GM18499 (cell line): ENCODE data around the gene CACNA1D.

Experiments
- ATAC-seq: cut with Tn5 transposase; IDR thresholded peaks from one replicate; pipeline ENCODE4 v1.9.1; 2021; ENCODE audit warnings: moderate number of reproducible peaks; ENCODE audit not compliant: insufficient read depth, unreplicated experiment

Gene CACNA1D

DNA sequence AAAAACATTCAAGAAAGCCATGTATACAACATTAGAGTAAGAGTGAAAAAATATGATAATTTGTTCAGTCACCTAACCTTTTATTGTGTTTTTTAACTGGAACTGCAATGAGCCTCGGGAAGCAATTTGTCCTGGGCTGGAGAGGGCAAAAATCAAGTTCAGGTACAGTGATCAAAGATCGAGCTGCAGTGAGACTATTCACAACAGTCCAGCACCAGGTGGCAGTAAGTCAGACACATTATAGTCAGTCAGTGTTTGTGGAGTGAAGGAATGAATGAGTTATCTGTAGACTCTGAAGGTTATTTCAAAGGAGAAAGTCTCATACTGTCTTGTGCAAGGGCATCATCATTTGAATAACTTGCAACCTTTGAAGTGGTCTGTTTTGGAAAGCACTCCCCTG is 235.2 kb downstream of the CACNA1D start:
- no peak for ATAC-seq

DNA sequence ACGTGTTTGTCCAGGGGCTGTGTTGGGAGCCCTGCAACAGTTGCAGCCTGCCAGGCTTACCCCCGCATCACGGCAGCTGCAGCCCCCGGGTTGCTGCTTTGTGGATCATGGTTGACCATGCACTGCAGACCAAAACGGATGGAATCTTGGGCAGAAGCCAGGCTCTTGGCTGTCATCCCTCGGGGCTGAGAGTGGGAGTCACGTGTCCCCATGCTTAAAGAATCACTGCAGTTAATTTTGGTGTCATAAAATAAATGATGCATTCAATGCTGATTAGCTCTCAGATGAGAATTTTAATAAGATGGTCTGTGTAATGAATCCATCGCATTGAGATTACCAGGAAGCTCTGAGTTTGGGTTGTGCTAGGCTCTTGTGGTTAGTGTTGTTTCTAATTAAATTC is 236.2 kb downstream of the CACNA1D start:
- no peak for ATAC-seq

DNA sequence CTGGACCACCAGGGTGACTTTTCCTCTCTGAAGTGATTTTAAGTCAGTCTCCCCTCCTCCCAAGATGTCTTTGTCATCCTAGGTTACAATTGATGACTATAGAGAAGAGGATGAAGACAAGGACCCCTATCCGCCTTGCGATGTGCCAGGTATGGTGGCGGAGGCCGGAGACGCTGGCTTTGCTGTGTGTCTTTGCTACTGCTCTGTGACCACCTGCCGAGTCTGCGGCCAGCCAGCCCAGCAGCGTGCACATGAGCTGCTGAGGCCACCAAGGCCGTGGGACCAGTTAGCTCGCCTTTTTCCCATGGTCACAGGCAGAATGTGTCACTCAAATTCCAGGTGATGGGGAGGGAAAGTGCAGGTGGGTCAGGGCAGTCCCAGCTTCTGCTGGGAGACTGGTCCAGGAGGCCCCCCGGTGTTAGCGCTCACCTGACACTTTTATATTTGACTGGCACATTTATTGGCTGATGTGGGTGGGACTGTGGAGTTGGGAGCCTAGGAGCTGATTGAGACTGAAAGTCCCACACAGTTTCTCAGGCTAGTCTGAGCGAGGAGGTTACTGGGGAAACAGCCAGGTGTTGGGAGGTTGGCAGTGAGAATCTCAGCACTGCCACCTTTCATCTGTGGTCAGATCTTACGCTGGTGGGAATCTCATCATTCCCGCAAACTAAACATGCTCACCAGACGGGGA is 237.7 kb downstream of the CACNA1D start:
- ATAC-seq = no peak

DNA sequence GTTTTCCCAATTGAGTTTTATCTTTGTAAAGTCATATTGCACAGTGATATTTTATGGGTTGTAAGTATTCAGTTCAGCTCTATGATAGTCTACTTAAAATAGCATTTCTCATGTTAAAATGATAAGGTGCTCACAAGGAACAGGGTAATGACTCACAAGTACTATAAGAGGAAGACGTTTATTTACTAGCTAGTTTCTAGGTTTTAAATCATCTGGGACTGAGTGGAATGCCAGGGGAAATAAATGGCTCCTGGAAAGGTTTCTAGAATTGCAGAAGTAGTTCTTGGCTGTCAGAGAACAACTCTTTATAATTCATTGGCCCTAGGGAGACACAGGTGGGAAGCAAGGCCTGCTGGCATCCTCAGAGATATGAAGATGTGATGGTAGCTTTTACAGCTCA is 239.0 kb downstream of the CACNA1D start:
- ATAC-seq = no peak

DNA sequence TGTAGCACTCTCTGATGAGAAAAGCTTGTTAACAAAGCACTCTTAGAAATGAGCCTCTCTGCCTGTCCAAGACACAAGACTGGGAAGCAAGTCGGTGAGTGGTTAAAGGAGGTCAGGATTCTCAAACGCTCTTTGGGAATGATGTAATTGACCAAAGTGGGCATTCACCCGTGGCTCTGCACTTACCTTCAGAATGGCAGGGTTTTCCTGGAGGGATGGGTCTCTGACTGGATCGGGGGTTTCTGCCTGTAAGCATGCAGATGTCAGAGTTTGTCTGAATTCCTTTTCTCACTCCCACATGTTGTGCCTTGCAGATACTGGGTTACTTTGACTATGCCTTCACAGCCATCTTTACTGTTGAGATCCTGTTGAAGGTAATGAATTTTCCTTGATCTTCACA is 245.6 kb downstream of the CACNA1D start:
- ATAC-seq = no peak

DNA sequence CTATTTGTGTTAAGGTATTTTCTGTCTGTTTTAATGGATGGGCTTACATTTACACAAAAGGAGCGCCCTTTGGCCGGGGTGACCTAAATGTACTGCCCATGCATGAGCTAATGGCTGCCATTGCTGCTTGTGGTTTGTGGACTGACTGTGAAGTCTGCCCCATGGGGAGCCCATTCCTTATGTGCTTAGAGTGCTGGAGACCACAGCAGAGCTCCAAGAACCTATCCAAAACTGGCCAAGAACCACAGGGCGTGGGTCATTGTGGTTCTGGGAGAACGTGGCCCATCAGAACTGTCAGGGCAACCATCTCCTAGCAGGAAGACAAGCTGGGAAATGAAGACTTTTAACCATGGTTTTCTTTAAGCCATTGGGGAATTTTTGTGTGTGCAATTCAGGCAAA is 246.5 kb downstream of the CACNA1D start:
- ATAC-seq = no peak

DNA sequence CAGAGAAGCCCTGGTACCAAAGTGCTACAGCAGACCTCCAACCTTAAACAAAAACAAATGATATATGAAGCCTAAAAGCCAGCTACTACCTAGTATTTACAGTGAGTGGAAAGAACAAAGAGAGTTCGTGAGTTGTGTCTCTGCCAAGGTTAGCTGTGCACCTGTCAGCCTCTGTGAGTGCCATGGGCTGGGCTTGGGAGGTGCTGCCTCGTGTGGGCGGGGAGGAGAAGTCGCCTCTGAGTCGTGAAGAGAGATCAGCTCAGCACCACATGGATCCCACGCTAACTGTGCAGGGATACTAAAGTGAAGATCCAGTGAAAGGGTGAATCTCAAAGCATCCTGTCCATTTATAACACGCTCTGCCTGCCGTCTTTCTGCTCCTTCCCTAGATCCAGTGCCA is 249.9 kb downstream of the CACNA1D start:
- no peak for ATAC-seq

DNA sequence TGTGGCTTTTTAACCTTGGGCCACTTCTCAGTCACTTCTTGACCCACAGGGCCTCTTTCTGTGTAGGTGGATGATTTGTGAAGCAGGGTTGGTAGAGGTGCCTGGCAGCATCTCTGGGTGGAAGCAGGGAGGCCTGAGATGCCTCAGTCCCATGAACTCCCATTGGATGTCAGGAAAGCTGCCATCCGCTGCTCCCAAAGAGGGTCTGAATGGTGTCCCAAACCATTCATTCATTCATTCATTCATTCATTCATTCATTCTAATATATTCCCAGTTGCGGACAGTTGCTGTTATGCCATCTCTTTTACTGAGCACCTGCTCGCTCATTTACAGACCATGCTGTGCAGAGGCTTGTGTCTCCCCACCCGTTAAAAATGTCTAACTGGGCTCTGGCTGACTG is 253.1 kb downstream of the CACNA1D start:
- ATAC-seq = no peak

DNA sequence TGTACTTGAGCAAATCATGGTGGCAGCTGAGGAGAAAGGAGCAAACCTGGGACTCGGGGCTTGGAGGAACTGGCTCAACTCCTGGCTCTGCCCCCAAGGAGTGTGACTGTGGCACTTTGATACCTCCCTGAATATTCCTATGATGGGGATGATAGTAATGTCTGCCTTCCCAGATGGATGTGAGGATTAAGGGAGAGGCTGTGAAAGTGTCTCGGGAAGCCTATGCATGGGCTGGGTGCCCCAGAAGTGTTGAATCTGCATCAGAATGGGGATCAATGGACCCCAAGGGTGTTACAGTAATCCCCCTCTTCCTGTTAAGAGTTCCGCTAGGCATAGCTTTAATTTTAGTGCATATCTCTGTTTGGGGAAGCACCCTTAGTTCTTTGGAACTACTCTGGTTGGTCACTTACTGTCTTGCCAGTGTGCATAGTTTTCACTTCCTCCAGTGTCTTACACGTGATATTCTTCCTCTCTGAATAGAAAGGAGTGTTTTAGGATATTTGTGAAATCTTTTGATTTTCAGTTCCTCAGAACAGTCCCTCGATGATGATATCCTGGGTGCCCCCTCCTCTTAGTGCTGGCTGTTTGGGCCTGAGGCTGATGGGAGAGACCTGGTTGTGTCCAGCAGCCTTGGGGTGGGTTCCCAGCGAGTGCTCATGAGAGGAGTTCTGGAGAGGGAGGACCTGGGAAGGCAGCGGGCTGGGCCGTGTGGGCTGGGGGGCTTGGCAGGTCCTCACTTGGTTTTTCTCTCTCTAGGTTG is 254.3 kb downstream of the CACNA1D start:
- ATAC-seq = peak; percentile 89

DNA sequence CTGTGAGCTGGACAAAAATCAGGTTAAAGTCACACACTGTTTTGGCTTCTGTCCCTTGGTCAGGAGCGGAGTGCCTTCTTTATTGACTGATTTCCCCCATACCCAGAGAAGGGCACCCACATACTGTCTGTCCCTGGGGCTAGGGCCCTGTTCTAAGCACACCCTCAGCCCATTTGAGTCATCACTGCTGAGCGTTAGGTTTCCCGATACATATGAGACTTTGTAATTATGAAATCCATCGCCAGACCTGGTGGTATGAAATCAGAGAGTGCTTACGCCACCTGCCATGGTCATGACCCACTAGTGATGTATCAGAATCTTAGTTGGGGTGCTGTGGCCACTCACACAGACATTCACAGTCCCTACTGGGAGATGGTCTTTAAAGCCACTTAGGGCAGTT is 255.0 kb downstream of the CACNA1D start:
- ATAC-seq = no peak

DNA sequence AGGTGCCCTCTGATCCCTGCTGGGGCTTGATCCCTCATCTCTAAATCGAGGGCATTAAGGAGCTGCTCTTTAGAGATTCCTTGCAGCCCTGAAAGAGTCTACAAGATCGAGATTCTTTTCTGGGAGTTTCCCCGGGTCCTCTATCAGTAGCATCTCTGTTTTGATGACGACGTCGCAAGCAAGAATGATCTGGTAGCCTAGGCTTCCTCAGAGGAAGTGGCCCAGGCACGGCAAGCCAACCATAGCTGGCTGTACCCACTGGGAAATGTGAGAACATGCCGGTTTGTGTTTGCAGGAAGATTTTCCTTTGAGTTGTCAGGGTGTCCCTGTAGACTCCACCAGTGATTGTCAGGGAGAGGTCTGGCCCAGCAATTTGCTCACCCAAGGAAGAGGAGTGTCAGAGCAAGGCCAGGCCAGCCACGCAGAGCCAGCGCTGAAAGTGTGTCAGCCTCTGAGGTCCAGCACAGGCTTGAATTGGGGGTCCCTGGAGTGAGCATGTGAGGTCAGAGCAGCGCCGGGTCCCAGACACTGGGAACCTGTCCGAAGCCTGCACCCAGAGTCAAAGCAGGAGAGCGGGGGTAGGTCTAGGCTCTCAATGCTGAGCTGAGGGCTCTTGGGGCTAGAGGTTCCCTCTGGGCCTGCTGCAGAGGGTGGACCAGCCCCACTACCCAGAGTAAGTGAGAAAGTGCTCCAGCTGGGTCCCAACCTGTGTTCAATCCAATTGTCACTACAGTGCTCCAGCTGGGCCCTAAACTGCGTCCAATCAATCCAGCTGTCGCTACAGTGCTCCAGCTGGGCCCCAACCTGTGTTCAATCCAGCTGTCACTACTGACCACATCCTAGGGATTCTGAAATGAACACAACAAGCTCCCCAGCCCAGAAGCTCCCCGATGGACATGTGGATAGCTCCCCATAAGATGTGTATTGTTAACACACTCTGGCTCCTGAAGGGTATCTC is 256.1 kb downstream of the CACNA1D start:
- no peak for ATAC-seq

DNA sequence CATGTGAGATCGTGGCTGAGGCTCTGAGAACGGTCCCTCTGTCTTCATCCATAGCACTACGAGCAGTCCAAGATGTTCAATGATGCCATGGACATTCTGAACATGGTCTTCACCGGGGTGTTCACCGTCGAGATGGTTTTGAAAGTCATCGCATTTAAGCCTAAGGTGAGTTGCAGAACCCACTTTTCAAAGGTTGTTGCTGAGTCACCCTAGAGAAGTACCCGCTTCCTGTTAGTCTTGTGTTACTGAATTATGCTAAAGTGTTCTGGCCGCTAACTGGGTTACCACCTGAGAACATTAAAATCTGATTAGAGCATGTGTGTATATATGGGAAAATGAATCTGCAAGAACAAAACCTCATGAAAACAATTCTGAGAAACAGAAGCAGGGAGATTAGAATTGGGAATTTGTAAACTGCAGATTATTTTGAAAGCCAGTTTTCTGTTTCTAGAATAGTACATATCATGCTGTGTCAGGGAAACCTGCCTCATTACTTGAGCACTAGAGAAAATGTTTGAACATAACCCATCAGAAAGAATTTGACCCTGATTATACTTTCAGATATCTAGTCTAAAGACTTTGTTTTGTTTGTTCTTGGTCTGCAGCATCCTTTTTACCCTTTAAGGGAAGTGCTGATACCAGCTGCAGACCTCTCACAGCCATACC is 259.2 kb downstream of the CACNA1D start:
- ATAC-seq = no peak

DNA sequence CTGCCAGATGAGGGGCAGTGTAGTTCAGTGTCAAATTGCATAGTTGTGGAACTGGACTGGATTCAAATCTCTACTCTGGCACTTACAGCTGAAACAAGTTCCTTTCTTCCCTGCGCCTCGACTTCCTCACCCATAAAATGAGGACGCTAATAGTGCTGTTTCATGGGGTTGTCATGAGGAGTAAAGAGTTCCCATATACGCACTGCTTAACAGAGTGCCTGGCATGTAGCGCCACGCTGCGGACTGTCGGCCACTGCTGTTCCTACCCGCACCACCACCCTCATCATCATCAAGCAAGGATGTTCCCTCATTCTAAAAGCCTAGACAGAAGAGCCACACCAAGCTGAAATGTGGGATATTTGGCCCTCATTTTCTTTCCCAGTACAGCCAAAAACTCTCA is 259.9 kb downstream of the CACNA1D start:
- ATAC-seq = no peak

DNA sequence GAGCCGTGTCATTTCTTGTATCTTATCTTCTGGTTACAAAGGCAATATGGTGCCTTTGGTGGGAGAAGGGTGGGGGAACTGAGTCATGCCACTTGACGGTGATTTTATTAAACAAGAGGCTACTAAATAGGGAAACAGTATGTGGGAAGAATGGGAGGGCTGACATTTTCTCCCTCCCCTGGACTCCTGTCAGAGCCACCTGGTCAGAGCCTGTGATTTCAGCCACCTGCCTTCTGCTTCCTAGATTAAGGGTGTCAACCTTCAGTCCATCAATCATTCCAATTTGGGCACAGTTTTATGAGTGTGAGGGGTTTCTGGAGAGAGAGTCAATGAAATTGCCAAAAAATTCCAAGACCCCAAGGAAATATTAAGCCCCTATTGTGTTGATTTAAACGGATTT is 264.4 kb downstream of the CACNA1D start:
- ATAC-seq = no peak

DNA sequence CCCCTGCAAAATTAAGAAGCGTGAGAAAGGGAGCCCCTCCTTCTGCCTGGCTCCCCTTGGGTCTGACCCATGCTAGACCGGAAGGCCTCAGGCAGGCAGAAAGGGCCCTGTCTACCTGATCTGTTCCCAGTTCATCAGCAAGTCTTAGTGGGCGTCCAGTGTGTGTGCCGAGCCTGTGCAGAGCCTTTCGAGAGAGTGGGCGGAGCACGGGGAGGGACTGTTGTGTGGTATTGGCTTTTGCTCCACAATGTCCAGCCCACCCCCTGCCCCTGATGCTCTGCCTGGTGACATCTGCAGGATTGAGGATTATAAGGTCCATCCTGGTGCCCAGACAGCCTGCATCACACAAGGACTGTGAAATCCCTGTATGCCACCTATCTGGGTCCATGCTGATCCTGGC is 268.9 kb downstream of the CACNA1D start:
- no peak for ATAC-seq

DNA sequence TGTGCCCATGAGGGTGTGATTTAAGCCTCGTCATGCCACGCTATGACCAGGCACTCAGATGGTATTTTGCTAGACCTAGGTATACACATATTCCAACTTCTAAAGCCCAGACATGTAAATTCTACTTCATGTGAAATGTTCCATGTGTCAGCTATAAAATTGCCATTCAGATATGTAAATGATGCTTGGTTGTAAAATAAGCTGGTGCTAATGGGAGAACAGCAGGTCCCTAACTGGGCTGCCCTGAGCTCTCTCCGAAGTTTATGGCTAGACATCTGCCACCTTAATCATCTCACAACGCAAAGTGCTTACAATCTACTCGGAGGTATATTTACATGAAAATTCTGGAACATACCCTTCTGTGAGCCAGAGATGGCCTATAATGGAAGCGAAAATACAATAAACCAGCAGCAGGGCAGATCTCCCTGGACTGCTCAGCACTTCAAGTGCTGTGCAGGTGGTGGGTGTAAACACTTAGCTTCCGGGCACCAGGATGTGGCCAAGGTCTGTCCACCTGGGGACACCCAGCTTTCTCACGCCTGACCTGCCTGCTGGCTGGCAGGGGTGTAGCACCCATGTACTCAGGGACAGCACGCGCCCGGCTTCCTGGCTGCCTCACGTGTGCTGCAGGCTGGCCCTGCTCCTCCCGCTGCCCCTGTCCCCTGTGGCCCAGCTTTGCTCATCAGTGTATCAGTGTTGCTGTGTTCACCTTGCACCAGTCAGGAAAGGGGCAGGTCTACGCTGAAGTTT is 269.8 kb downstream of the CACNA1D start:
- ATAC-seq = no peak

DNA sequence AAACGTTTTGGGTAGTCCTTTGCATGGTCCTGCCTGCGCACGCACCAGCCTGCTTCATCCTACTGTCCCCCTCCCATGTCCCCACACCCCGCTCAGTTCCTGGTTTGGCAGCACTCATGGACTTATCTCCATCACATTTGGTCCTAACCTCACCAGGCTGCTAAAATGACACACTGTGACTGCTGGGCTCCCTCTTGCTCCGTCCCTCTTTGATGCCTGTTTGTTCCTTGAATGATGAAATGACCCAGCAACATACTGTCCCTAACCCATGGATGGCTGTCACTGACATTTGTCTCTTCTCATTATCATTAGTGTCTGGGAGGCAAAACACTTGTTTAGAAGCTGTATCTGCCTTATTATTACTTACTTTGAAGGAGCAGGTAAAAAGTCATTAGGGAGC is 271.3 kb downstream of the CACNA1D start:
- ATAC-seq = no peak

DNA sequence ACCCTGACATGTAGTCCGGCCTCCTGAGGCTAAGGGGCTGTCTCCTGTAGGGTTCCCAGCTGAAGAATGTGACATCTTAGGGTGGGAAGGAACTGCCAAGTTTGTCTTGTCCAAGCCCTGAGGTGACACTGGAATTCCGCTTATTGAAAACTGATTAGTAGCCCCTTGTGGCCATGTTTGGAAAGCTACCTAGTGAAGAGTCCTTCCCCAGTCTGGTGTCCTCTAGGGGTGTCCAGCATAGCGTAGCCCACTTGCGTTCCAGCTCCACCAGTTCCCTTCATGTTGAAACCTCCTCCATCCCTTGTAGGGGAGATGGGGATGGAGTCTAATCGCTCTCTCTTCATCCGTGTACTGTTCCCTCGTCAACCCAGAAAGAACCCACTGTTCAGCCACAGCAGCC is 272.3 kb downstream of the CACNA1D start:
- no peak for ATAC-seq

DNA sequence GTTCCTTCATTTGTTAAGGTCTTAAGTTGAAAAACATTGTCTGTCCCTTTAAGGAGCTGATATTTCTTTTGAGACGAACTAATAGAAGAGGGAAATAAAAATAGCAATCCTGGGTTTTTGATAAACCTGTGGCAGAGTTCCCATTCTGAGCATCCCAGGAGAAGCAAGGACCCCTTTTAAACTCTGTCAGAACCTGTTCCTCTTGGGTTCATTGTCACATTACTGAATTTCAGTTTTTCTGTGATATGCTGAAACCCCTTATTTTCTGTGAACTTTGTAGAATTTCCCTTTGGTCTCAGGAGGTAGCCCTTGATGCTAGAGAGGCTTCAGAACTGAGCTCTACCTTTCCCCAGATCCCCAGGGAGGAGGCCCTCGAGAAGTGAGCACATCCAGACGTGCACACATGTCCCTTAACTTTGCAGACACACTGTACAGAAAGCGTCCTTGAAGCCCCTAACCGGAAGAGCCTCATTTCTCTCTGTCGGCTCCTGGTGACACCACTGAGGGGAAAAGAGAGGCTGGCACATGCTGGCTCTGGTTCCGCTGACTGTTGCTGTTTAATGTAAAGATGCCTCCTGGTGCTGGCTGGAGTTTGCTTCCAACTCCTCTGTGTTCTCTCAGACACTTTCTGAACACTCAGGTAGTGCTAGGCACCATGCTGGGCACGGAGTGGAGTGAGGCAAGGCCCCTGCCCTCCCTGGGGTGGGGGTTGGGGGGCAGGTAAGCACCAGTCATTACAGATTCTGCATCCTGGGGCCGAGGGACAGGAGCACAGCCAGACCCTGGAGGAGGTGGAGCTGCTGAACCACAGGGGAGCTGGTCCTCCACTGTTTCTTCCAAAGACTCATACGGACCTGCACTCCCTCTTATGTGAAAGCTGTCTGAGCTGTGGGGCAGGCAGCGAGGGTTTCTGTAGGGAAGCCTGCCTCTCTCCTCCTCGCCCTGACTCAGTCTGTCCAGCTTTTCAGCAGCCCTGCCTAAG is 274.4 kb downstream of the CACNA1D start:
- ATAC-seq = no peak
